Medulla oblongata (tissue), 1 donor: ENCODE measurements around the gene NDE1.
"Not testable (repeated sequence)": the region's sequence is repeated elsewhere in the genome, so short reads cannot be mapped to it uniquely, and the experiment has no call there.

ENCODE experiments used
- DNase-seq: peaks from one replicate; pipeline ENCODE4 v3.0.0-alpha.2; 2015; ENCODE audit errors: extremely low spot score

NDE1 gene

DNA sequence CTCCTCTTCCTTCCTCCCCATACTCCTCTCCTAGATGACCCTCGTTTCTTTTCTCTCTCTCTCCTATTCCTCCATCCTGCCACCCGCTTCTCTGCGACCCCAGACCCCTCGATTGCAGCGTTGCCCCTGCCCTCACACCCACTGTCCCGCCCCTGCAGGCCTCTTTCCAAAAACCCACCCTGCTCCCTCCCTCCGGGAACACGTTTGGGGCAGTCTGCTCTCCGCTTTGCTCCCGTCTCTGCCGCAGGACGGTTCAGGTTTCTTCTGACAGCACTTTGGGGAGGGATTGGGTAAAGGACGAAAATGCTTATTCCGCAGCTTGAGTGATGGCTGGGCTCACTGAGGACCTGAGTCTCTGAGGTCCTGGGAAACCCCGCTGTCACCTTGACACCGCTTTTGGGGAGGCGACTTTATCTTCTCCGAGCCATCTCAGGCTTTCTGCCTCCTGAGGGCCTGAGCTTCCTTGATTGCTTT is 690 bp downstream of the NDE1 start:
- DNase-seq: peak; percentile 40

DNA sequence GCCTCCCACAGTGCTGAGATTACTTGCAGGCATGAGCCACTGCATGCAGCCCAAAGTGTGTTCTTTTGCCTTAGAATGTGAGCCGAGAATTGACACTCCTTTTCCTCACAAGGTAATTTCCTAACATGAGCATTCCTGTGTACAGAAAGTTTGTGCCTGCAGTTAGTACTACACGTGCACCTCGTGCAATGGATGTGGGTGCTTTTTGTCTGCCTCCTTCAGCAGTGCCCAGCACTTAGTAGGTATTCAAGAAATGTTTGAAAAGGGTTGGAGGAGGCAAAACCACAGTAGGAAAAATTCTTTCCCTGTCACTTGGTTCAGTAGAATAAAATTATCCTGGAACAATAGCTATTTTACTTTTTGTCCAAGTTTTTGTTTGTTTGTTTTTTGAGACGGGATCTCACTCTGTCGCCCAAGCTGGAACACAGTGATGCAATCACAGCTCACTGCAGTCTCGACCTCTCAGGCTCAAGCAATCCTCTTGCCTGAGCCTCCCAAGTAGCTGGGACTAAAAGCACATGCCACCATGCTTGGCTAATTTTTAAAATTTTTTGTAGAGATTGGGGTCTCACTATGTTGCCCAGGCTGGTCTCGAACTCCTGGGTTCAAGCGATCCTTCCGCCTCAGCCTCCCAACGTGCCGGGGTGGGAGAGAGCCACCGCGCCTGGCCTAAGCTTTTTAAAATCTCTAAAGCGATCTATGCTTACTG is 2.4 kb downstream of the NDE1 start:
- DNase-seq: no peak

DNA sequence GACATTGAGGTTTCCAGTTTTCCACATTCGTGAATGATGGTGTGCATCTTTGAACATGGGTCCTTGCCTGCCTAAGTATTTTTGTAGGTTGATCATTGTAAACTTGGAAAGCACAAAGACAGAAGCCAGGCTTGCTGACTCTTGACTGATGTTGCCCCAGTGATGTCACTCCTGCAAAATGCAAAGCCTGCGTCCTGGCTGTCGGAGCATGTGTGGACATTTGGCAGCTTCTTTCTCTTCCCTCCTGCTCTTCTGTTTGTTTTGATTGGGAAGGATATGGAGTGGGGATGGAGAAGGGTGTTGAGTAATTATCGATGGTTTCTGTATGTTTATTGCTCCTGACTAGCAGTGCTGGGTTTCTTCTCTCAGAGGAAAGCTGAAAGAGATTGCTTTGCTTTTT is 3.2 kb downstream of the NDE1 start:
- peak; percentile 61 for DNase-seq

DNA sequence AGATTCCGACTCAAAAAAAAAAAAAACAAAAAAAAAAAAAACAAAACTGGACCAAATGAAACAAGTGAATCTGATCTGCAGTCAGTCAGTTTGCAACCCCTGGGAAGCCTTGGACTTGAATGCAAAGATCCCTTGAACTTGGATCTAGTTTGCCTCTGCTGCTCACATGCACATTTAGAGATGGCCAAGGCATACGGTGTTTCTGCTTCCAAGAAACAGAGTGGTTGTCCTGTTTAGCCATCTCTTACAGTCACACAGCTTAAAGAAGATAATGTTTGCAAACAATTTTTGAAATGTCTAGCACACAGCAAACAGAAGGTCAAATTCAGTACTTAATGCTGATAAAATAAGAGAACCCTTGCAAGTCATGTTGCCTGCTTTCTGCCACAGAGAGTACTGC is 4.5 kb downstream of the NDE1 start:
- DNase-seq: no peak

DNA sequence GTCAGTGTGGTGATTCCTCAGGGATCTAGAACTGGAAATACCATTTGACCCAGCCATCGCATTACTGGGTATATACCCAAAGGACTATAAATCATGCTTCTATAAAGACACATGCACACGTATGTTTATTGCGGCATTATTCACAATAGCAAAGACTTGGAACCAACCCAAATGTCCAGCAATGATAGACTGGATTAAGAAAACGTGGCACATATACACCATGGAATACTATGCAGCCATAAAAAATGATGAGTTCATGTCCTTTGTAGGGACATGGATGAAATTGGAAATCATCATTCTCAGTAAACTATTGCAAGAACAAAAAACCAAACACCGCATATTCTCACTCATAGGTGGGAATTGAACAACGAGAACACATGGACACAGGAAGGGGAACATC is 5.5 kb downstream of the NDE1 start:
- not testable (repeated sequence) for DNase-seq

DNA sequence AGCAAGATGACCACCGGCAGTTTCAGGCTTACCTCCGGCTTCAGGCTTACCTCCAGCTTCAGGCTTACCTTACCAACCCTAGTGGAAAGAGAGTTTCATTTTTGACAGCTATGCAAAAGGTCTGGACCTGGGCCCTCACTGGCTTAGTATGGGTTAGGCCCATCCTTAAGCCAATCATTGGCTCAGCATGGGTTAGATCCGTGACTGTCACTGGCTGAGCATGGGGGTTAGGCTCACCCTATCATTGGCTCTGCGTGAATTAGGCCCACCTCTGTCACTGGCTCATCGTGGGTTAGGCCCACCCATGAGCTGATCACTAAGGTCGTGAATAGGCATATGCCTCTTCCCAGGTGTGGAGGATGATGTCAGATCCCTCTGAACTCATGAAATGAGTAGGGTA is 8.1 kb downstream of the NDE1 start:
- DNase-seq: no peak

DNA sequence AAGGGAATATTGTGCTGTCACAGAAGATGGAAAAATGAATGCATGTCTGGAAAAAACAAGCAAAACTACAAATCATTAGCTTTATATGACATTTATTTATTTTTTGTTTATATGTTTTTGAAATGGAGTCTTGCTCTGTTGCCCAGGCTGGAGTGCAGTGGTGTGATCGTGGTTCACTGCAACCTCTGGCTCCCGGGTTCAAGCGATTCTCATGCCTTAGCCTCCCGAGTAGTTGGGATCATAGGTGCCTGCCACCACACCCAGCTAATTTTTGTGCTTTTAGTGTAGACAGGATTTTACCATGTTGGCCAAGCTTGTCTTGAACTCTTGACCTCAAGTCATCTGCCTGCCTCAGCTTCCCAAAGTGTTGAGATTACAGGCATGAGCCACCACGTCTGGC is 8.5 kb downstream of the NDE1 start:
- DNase-seq: no peak

DNA sequence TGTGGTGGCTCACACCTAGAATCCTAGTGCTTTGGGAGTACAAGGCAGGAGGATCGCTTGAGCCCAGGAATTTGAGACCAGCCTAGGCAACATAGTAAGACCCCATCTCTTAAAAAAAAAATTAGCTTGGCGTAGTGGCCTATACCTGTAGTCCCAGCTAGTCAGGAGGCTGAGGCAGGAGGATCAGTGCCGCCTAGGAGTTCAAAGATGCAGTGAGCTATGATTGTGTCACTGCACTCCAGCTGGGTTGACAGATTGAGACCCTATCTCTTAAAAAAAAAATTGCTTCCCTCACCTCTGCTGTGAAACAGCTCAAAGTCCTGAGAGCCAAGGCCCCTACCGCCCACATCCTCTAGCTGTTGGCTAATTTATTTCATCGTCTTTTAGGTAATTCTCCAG is 10.2 kb downstream of the NDE1 start:
- no peak for DNase-seq

DNA sequence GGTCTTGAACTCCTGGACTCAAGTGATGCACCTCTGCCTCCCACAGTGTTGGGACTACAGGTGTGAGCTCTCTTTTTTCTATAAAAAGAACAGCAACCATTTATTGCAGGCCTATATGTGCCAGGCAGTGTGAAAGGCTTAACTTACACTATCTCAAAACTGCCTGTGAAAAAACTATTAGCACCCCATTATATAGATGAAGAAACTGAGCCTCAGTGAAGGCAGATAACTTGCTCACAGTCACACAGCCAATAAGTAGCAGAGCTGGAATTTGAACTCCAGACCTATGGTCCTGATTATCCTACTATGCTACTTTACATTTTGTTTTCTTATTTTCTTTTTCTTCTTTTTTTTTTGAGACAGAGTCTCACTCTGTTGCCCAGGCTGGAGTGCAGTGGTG is 15.1 kb downstream of the NDE1 start:
- DNase-seq: no peak

DNA sequence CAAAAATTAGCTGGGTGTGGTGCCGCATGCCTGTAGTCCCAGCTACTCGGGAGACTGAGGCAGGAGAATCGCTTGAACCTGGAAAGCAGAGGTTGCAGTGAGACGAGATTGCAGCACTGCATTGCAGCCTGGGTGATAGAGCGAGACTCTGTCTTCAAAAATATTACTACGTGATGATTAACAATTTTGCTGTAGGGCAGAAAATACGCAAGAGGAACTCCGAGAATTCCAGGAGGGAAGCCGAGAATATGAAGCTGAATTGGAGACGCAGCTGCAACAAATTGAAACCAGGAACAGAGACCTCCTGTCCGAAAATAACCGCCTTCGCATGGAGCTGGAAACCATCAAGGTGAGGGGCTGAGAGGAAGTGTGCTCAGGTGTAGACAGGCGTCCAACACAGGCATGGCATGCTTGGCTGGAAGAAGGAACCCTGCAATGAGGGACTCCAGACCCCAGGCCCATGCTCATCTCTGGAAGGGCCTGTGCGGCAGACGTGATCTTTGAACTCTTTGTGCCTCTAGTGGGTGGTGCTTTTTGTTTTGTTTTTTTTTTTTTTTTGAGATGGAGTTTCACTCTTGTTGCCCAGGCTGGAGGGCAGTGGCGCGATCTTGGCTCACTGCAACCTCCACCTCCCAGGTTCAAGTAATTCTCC is 17.2 kb downstream of the NDE1 start:
- no peak for DNase-seq

DNA sequence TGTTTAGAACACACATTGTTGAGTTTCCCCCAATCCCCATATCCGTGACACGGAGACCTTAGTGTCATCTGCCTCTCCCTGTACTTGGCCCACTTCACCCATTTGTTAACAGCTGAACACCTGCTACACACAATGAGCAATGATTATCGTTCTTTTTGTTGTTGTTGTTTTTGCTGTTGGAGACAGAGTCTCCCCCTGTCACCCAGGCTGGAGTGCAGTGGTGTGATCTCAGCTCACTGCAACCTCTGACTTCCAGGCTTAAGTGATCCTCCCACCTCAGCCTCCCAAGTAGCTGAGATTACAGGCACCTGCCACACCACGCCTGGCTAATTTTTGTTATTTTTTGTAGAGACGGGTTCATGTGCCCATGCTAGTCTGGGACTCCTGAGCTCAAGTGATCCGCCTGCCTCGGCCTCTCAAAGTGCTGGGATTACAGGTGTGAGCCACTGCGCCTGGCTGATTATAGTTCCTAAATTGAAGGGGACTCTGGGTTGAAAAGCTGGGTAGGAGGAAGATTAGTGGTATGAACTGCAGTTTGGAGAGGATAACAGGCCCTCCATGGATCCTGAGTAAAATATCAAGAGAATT is 21.6 kb downstream of the NDE1 start:
- DNase-seq: no peak

DNA sequence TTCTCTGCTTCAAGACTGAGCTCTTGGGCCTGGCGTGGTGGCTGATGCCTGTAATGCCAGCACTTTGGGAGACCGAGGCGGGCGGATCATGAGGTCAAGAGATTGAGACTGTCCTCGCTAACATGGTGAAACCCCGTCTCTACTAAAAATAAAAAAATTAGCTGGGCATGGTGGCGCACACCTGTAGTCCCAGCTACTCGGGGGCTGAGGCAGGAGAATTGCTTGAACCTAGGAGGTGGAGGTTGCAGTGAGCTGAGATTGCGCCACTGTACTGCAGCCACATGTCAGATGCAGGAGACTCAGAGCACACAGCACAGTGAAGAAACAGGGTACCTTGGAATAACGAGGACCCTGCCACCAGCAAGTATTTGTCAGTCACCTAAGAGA is 22.1 kb downstream of the NDE1 start:
- not testable (repeated sequence) for DNase-seq

DNA sequence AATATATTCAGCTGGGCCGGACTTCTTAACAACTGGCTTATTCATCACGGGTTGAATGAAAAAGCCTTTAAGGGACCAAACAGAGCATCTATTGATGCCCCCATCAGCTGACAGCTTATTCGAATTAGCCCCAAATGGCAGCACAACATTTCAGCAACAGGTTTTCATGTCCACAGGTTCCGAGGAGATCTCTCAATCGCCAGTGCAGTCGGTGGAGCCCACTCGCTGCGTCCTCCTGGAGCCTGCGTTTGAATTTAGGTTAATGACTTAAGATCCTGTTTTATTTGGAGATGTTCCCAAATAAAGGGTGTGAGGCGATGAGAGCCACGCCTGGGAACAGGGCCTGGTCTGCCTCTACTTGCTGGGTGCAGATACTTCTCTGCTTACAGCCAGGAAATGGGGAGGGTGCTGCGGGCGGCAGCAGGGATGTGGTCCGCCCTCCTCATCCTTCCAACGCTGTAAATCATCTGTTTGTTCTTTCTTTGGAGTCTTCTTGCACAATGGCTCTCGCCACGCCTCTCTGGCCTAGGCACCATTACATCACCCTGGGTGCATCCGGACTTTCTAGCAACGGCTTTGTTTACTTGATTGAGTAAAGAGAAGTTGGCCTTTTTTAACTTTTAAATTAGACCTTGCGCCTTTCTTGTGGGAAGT is 22.6 kb downstream of the NDE1 start:
- DNase-seq: peak; percentile 97

DNA sequence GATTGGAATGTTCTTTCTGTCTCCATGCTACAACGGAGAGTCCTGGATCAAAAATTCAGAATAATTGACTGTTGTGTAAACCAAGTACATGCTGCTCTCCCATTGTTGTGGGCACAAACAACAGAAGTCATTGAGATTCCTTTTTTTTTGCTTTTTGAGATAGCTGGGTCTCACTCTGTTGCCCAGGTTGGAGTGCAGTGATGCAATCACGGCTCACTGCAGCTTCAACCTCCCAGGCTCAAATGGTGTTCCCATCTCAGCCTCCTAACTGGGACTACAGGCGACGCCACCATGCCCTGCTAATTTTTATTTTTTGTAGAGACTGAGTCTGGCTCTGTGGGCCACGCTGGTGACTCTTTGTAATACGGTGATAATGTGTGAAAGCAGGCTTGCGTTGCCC is 24.5 kb downstream of the NDE1 start:
- no peak for DNase-seq

DNA sequence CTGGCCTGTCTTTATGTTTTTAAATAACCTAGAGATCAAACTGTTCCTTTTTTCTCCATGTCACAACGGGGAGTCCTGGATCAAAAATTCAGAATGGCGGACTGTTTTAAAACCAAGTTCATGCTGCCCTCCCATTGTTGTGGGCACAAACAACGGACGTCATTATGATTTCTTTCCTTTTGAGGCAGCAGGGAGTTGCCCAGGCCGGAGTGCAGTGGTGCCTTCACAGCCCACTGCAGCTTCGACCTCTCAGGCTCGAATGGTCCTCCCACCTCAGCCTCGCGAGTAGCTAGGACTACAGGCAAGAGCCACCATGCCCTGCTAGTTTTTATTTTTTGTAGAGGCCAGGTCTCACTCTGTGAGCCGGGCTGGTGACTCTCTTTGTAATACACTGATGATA is 26.5 kb downstream of the NDE1 start:
- DNase-seq: no peak

DNA sequence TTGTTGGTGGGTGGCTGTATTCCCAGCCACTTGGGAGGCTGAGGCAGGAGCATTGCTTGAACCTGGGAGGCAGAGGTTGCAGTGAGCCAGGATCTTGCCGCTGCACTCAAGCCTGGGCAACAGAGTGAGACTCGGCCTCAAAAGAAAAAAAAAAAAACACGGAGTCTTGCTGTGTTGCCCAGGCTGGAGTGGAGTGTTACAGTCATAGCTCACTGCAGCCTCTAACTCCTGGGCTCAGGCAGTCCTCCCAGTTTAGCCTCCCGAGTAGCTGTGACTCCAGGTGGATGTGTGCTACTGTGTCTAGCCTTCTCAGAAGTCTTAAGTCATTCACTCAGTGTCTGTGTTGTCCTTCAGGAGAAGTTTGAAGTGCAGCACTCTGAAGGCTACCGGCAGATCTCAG is 27.4 kb downstream of the NDE1 start:
- no peak for DNase-seq

DNA sequence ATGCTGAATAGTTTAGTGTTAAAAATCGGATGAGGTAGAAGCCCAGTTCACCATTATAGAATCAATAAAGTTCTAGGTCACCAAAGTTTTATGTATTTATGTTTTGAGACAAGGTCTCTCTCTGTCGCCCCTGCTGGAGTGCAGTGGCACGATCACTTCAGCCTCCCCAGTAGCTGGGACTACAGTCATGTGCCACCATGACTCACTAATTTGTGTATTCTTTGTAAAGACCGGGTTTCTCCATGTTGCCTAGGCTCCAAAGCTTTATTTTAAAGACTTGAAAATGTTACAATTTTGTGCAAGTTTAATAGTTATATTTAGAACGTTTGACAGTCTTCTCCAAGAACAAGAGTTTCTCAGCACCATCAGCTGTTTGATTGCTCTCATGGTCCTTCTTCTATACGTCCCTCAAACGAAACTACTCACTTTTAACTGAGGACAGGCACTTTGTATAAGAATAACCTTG is 32.1 kb downstream of the NDE1 start:
- DNase-seq: peak; percentile 71

DNA sequence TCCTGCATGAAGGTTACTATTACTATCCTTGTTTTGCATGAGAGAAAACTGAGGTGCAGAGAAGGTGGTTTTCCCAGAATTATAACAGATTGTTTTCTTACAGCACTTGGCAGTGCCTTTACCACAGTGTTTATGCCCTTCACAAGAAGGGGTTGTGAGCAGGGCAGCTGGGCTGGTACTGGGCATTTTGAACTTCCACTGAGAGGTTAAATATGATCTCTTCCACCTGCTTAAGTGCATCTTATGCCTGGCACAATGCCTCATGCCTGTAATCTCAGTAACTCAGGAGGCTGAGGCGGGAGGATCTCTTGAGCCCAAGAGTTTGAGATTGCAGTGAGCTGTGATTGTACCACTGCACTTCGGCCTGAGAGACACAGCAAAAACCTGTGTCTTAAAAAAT is 36.2 kb downstream of the NDE1 start:
- no peak for DNase-seq

DNA sequence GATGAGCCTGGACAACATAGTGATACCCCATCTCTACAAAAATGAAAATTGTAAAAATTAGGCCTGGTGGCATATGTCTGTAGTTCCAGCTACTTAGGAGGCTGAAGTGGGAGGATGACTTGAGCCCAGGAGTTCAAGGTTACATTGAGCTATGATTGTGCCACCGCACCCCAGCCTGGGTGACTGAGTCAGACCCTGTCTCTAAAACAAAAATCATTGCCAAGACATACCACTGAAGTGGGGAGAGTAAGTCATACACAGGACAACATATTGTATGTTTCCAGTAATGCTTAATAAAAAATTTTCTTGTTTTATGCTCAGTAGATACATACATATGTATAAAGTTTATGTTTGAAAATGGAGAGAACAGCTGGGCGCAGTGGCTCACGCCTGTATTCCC is 39.2 kb downstream of the NDE1 start:
- DNase-seq: no peak

DNA sequence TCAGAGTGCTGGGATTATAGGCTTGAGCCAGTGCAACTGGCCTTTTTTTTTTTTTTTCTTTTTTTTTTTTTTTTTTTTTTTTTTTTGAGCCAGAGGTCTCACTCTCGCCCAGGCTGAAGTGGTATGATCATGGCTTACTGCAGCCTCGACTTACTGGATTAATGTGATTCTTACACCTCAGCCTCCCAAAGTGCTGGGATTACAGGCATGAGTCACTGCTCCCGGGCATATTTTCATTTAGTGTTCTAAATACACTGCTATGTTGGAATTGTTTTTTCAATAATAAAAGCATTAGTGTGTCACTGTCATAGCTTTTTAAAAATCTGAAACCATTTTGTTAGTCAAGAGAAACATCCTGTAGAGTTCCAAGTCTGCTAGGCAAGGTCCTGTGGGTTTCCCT is 40.3 kb downstream of the NDE1 start:
- no peak for DNase-seq

DNA sequence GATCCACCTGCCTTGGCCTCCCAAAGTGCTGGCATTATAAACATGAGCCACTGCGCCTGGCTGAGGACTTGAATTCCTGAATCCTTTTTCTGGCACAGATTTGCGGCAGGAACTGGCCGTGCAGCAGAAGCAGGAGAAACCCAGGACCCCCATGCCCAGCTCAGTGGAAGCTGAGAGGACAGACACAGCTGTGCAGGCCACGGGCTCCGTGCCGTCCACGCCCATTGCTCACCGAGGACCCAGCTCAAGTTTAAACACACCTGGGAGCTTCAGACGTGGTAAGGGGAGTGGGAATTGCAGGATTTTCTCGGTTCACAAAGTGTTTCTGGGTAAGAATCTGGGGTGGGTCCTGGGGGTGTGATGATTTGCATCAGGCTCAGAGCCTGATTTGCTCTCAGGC is 41.0 kb downstream of the NDE1 start:
- DNase-seq: no peak

DNA sequence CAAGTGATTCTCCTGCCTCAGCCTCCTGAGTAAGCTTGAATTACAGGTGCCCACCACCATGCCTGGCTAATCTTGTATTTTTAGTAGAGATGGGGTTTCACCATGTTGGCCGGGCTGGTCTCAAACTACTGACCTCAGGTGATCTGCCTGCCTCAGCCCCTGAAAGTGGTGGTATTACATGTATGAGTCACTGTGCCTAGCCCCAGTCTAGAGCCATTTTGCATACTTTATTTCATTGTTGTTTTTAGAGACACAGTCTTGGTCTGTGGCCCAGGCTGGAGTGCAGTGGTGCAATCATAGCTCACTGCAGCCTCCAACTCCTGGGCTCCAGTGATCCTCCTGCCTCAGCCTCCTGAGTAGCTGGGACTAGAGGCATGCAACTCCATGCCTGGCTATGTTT is 42.5 kb downstream of the NDE1 start:
- DNase-seq: not testable (repeated sequence)

DNA sequence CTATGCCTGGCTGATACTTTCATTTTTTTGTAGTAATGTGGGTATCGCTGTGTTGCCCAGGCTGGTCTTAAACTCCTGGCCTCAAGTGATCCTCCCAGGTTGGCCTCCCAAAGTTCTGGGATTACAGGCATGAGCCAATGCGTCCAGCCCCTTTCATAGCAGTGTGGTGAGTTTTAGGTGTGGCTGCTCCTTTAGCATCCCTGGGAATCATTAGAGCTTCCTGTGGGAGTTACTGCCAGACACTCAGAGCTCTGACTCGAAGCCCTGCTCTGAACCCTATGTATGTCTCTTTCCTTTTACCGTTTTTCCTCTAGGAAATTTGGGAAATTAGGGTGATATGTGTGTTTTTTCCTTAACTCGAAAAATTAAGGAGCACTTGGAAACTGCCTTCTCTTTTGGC is 44.5 kb downstream of the NDE1 start:
- DNase-seq: no peak
